Muscle of leg (tissue), 11 donors: Measurements from ENCODE around the gene OSCP1. TPM values are rescaled to one million over a fixed set of nuclear protein-coding genes. Genes with fewer than 3 reads are reported as not detected.

ENCODE experiments used
- DNase-seq: peaks from one replicate; pipeline ENCODE4 v3.0.0; 2013
- H3K27ac ChIP-seq: one replicate; pipeline ENCODE4 v1.5.1; 2013; ENCODE audit warnings: mild to moderate bottlenecking, low read length, control low read depth
- H3K27me3 ChIP-seq: one replicate; pipeline ENCODE4 v1.6.1; 2013; ENCODE audit warnings: low read length; ENCODE audit not compliant: control insufficient read depth, insufficient read depth
- H3K36me3 ChIP-seq: one replicate; pipeline ENCODE4 v1.6.1; 2013; ENCODE audit warnings: low read length; ENCODE audit not compliant: control insufficient read depth, insufficient read depth
- H3K4me1 ChIP-seq: one replicate; pipeline ENCODE4 v1.6.1; 2013; ENCODE audit warnings: low read length; ENCODE audit not compliant: control insufficient read depth, insufficient read depth
- H3K4me3 ChIP-seq: one replicate; pipeline ENCODE4 v1.5.1; 2013; ENCODE audit warnings: low read length, control low read depth
- H3K9me3 ChIP-seq: replicated peaks from 2 replicates; pipeline ENCODE4 v1.6.1; 2013; ENCODE audit warnings: low read depth, low read length; ENCODE audit not compliant: control insufficient read depth
- WGBS: methylation state at CpG from one replicate; pipeline ENCODE4 v1.1.5; 2013; ENCODE audit warnings: missing lambda C conversion rate; ENCODE audit not compliant: insufficient coverage; 5-methylcytosine and 5-hydroxymethylcytosine counted together
- polyA plus RNA-seq, 8 donors: library from polyadenylated mRNA; unstranded; fragments of 120-200 nt; gene quantifications; one replicate each; pipeline versions ENCODE4 v1.2.1 to v1.2.3, GENCODE V29; 2013; ENCODE audit warnings: inconsistent platforms in 1 of 8, low replicate concordance in 1 of 8; ENCODE audit not compliant: insufficient read length in 8 of 8, insufficient read depth in 1 of 8
- total RNA-seq: library from RNA; stranded (reverse); fragments of 120-200 nt; gene quantifications from one replicate; pipeline ENCODE4 v1.2.4, GENCODE V29; 2013

Gene OSCP1
- total and polyA plus RNA-seq, 9 donors = 4.0 to 7.6 (median 4.9) TPM

DNA sequence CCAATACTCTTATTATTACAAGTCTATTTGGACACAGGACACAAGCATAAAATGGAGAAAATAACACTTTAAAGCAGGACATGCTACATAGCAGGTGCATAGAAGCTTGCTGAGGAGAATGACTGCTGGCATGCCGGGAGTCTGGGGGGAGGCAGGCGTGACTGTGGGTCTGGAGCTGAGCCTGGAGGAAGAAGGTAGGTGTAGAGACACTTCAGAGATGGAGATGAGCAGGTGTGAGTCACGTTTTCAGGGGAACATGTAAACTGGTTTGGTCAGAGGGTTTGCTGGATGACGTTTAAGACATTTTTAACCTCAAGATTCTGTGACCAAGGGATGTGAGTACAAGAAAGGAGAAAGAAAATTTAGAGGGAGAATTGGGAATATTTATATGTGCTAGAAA is 24.5 kb downstream of the OSCP1 start:
- Histone ChIP-seq H3K4me1 (no peaks in the 10 kb centered on the region), H3K36me3 (peaks cover 21% of the 10 kb centered on the region), H3K27ac (no peak overlapping the region), H3K27me3 (no peaks in the 10 kb centered on the region), H3K9me3 (no peaks in the 10 kb centered on the region), H3K4me3 (no peak overlapping the region)
- 59% methylated on average over 4 of the region's 4 CpGs for WGBS
- no peak for DNase-seq

DNA sequence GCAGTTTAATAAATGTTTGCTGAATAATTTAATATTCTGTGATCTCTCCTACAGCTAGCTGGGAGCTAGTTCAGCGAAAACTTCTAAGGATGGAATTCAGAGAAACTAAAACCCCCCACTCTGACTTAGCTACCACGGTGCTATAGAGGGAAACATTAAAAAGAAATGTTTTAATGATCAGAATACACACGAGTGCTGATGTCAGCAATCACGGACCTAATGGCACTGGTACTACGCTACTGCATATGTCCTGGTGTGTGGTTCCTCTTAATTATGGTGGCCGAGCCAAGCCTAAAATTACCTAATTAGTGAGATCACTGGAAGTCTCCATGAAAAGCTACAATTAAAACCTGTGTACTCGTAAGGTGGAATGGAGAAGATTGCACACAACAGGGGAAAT is 28.6 kb downstream of the OSCP1 start:
- H3K36me3 ChIP-seq = peaks cover 30% of the 10 kb centered on the region
- no peak overlapping the region for H3K27ac ChIP-seq
- H3K4me3 ChIP-seq = no peak overlapping the region
- no peaks in the 10 kb centered on the region for H3K9me3 ChIP-seq
- DNase-seq = no peak
- WGBS = 89% methylated on average over 3 of the region's 7 CpGs
- H3K27me3 ChIP-seq = no peaks in the 10 kb centered on the region
- H3K4me1 ChIP-seq = no peaks in the 10 kb centered on the region

DNA sequence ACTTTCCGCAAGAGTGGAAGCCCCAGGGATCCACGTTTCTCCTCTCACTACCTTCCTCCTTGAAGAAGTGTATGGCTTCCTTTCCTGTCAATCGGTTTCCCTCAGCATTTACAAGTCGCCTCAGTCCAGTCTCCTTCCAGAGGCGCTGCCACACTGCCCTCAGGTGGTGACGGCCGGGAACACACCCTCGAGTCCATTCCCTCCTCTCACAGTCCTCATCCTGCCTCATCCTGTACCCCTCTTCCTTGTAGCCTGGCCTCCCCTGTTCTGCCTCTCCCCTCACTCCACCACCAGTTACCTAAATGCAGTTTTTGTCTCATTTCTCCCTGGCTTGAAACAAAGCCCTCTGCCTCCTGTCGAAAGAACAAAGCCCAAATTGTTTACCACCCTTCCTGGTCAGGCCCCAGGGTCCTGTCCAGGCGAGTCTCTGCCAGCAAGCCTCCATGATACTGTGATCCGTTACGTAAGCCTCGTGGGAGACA is 29.4 kb downstream of the OSCP1 start:
- Histone ChIP-seq H3K9me3 (no peaks in the 10 kb centered on the region), H3K27ac (no peak overlapping the region), H3K27me3 (no peaks in the 10 kb centered on the region), H3K4me1 (no peaks in the 10 kb centered on the region), H3K36me3 (peaks cover 30% of the 10 kb centered on the region), H3K4me3 (no peak overlapping the region)
- WGBS = 10% methylated on average over 13 of the region's 13 CpGs
- peak; percentile 89 for DNase-seq

DNA sequence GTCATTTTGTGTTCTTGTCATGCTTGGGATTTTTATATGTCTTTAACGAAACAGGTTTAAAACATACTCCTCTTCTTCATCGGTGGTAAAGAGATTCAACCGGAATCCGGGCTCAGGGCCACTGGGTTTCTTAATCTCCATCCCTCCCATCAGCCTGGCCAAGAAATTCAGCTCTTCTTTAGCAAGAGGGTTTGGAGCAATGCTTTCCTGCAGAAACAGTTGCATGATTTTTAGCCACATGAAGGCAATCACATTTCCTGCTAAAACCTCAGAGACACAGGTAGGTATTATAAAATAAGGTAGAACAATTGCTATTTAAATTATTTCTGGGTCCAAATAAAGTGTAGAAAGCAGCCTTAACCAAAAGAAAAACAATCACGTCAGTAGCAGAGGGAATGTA is 29.8 kb downstream of the OSCP1 start:
- Histone ChIP-seq H3K36me3 (peaks cover 30% of the 10 kb centered on the region), H3K27ac (no peak overlapping the region), H3K27me3 (no peaks in the 10 kb centered on the region), H3K9me3 (no peaks in the 10 kb centered on the region), H3K4me1 (no peaks in the 10 kb centered on the region), H3K4me3 (no peak overlapping the region)
- peak; percentile 61 for DNase-seq
- WGBS = 20% methylated on average over 3 of the region's 5 CpGs

DNA sequence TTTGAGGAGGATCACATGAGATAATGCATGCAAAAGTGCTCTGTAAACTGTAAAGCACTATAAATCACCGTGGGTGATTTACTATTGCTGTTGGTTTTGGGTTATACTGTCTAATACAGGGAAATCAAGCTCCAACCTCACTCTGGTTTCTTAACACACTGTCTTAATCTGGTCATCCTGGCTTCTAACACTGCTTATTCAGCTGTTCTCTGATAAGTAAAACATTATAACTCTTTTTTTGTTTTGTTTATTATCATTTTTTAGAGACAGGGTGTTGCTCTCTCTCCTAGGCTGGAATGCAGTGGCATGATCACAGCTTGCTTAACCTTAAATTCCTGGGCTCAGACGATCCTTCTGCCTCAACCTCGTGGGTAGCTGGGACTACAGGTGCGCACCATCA is 30.7 kb downstream of the OSCP1 start:
- Histone ChIP-seq H3K4me3 (no peak overlapping the region), H3K27ac (no peak overlapping the region), H3K4me1 (no peaks in the 10 kb centered on the region), H3K27me3 (no peaks in the 10 kb centered on the region), H3K9me3 (no peaks in the 10 kb centered on the region), H3K36me3 (peaks cover 30% of the 10 kb centered on the region)
- DNase-seq = no peak
- WGBS = 72% methylated on average over 3 of the region's 4 CpGs

DNA sequence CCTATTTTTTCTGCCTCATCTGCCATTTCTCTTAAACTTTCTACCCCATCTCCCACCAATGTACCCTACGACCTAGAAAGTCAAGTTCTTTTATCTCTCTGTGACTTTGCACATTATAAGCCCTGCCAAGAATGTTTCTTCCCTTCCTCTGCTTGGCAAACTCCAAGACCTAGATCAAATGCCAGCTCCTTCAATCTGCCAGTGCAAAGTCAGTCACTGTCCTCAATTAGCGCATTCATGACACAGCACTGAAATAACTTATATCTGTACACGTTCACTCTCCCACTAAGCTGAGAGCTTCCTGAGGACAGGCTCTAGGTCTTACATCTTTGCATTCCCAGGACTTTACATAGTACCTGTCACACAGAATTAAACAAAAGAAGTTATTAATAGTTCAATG is 31.1 kb downstream of the OSCP1 start:
- Histone ChIP-seq H3K27me3 (no peaks in the 10 kb centered on the region), H3K9me3 (no peaks in the 10 kb centered on the region), H3K36me3 (peaks cover 27% of the 10 kb centered on the region), H3K4me1 (no peaks in the 10 kb centered on the region), H3K27ac (no peak overlapping the region), H3K4me3 (no peak overlapping the region)
- DNase-seq = no peak
- 79% methylated on average over 1 of the region's 3 CpGs for WGBS

DNA sequence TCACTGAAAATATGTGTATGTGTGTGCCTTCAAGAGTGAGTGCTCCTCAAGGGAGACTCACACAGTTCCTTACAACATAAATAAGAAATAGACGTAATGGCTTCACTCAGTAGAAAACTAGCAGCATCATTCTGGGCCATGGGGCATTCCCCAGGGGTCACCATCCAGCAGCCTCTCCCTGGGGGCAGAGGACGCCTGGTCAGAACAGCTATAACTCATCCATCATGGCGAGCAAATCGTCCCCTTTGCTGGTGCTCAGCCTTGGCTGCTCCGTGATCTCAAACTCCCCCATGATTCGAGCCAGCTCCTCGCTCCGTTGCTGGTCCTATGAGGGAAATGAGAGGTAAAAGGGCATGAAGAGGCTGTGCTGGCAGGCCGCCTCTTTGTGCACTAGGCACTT is 32.3 kb downstream of the OSCP1 start:
- WGBS = 81% methylated on average over 6 of the region's 9 CpGs
- H3K4me3 ChIP-seq = no peak overlapping the region
- peaks cover 22% of the 10 kb centered on the region for H3K36me3 ChIP-seq
- H3K4me1 ChIP-seq = no peaks in the 10 kb centered on the region
- H3K27me3 ChIP-seq = no peaks in the 10 kb centered on the region
- H3K27ac ChIP-seq = no peak overlapping the region
- no peaks in the 10 kb centered on the region for H3K9me3 ChIP-seq
- DNase-seq = no peak

DNA sequence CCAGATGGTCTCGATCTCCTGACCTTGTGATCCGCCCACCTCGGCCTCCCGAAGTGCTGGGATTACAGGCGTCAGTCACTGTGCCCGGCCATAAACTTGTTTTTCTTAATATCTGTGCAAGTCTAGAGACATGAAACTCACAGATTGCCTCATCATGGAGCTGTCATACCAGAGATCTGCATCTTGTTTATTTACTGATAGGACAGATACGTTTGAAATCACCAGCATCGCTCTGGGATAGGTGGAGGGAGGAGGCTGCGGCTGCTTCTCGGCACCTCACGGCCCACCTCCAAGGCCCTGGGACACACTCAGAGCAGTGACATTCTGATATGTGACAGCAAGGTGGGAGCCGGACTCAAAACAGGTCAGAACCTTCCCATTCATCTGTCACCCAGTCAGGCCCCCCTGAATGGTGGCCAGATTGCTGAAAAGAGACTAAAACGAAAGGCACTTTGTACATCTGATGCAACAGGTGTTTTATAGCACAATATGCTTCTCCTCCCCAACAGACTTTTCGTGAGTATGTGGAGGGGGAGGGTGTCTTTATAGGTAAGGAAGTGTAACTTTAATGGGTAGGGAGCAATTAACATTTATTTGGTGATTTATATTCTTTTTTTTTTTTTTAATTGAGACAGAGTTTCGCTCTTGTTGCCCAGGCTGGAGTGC is 34.5 kb downstream of the OSCP1 start:
- 77% methylated on average over 2 of the region's 15 CpGs for WGBS
- Histone ChIP-seq H3K27me3 (no peaks in the 10 kb centered on the region), H3K4me1 (no peaks in the 10 kb centered on the region), H3K9me3 (no peaks in the 10 kb centered on the region), H3K27ac (no peak overlapping the region), H3K36me3 (peaks cover 10% of the 10 kb centered on the region), H3K4me3 (no peak overlapping the region)
- no peak for DNase-seq

DNA sequence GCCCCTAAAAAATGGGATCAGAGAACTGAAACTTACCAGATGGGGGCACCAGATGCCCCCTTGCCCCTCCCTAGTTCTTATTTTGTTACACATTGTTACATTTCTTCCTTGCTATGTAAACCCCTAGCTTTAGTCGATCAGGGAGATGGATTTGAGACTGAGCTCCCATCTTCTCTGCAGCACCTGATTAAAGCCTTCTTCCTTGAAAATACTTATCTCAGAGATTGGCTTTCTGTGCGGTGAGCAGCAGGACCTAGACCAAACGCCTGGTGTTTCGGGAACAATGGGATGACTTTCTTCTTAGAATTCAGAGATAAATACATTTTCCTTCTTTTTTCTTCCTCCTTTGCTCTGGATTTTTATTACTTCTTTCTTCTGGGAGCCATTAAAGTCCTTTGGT is 35.9 kb downstream of the OSCP1 start:
- no peaks in the 10 kb centered on the region for H3K27me3 ChIP-seq
- H3K27ac ChIP-seq = no peak overlapping the region
- no peaks in the 10 kb centered on the region for H3K9me3 ChIP-seq
- 86% methylated on average over 1 of the region's 4 CpGs for WGBS
- no peak for DNase-seq
- no peaks in the 10 kb centered on the region for H3K4me1 ChIP-seq
- no peak overlapping the region for H3K4me3 ChIP-seq
- peaks cover 10% of the 10 kb centered on the region for H3K36me3 ChIP-seq

DNA sequence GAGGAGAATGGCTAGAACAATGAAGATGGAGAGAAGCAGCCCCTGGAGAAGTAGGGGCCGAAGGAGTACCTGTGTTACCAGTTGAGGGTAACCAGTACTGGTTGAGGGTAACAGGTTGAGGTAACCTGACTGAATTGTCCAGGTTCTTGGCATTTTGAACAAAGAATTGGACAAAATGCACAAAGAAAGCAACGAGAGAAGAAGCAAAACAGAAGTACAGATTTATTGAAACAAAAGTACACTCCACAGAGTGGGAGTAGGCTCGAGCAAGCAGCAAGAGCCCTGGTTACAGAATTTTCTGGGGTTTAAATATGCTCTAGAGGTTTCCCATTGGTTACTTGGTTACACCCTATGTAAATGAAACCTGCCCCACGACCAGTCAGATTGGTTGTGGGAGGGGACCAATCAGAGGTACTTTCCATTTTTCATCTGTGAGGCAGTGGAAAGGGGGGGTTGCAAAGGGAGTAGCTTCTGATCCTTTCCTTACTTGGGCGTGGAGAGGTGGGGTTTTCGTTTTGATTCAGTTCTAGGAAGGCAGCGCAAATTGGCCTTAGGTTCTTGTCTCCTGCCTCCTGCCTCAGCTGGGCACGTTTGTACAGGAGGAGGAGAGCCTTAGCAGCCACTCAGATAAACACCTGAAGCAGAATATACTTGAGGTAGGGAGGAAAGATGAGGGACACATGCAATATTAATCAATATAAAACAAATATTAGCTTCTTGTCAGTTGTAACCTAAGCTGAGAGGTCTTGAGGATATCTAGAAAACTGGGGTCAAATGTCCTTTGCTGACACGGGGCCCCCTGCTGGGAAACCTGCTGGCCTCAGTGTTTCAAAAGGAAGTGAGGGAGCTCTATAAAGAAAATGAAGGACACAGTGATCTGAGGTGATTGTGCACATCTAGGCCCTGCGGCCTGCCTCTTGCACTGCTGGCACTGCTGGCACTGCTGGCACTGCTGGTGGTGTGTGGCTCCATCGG is 38.3 kb downstream of the OSCP1 start:
- WGBS = 89% methylated on average over 1 of the region's 11 CpGs
- no peak for DNase-seq
- no peak overlapping the region for H3K4me3 ChIP-seq
- no peaks in the 10 kb centered on the region for H3K36me3 ChIP-seq
- no peaks in the 10 kb centered on the region for H3K9me3 ChIP-seq
- no peaks in the 10 kb centered on the region for H3K4me1 ChIP-seq
- H3K27me3 ChIP-seq = no peaks in the 10 kb centered on the region
- H3K27ac ChIP-seq = no peak overlapping the region
